CD4-positive, alpha-beta T cell treated with Interleukin-15 for 1 hour (primary cell): Measurements from ENCODE around the gene RAB6A.
A peak's percentile ranks its signal among the peaks of the same experiment; 100 is the strongest.
"Not testable (repeated sequence)": the region's sequence is repeated elsewhere in the genome, so short reads cannot be mapped to it uniquely, and the experiment has no call there.

Source experiments
- DNase-seq: peaks from one replicate; pipeline ENCODE4 v3.0.0-alpha.2; 2020

The RAB6A gene

GRCh38 chr11:73760679-73761402 is at the start of gene RAB6A:
Gene RAB6A (minus strand): TSS chr11:73761074. CDS start chr11:73760635, 439 bp downstream.
- DNase-seq: peak; percentile 100

GRCh38 chr11:73810637-73811036 is 49.8 kb upstream of the RAB6A start:
- no peak for DNase-seq

- no peak for DNase-seq
Measured at GRCh38 chr11:73808052-73808451, 47.2 kb upstream of the RAB6A start.

GRCh38 chr11:73804712-73805111 is 43.8 kb upstream of the RAB6A start:
- DNase-seq: no peak

GRCh38 chr11:73801136-73801535 is 40.3 kb upstream of the RAB6A start:
- DNase-seq: no peak

GRCh38 chr11:73800276-73800806 is 39.5 kb upstream of the RAB6A start:
- no peak for DNase-seq

GRCh38 chr11:73797457-73797856 is 36.6 kb upstream of the RAB6A start:
- DNase-seq: no peak

- no peak for DNase-seq
Measured at GRCh38 chr11:73795925-73796632, 35.2 kb upstream of the RAB6A start.

GRCh38 chr11:73792584-73792983 is 31.7 kb upstream of the RAB6A start:
- DNase-seq: no peak

GRCh38 chr11:73789279-73789670 is 28.4 kb upstream of the RAB6A start:
- DNase-seq: no peak

- DNase-seq: peak; percentile 84
Measured at GRCh38 chr11:73787643-73788558, 27.0 kb upstream of the RAB6A start, which contains the start of gene MRPL48. Gene MRPL48 (plus strand): TSS chr11:73787874. CDS start chr11:73787972, 98 bp downstream.

GRCh38 chr11:73787051-73787642 is 26.3 kb upstream of the RAB6A start:
- no peak for DNase-seq

- DNase-seq: not testable (repeated sequence)
Measured at GRCh38 chr11:73785467-73785866, 24.6 kb upstream of the RAB6A start.

- no peak for DNase-seq
Measured at GRCh38 chr11:73784734-73785133, 23.9 kb upstream of the RAB6A start.

GRCh38 chr11:73784080-73784634 is 23.3 kb upstream of the RAB6A start:
- no peak for DNase-seq

GRCh38 chr11:73783483-73784020 is 22.7 kb upstream of the RAB6A start:
- no peak for DNase-seq

GRCh38 chr11:73781303-73781702 is 20.4 kb upstream of the RAB6A start:
- no peak for DNase-seq

GRCh38 chr11:73779084-73779902 is 18.4 kb upstream of the RAB6A start:
- DNase-seq: peak; percentile 97

GRCh38 chr11:73770811-73771210 is 9.9 kb upstream of the RAB6A start:
- DNase-seq: not testable (repeated sequence)

GRCh38 chr11:73766763-73767162 is 5.9 kb upstream of the RAB6A start:
- no peak for DNase-seq

- no peak for DNase-seq
Measured at GRCh38 chr11:73762732-73763131, 1.9 kb upstream of the RAB6A start.
